ENCODE results near the gene SFTPB. TPM values are rescaled to one million over a fixed set of nuclear protein-coding genes. Genes with fewer than 3 reads are reported as not detected.

The SFTPB gene
- total RNA-seq, 1 donor from 2014 or later, result not detected

- no peak overlapping the region for H3K4me3 Mint-ChIP-seq (ENCODE audit: unreplicated experiment)
- no peaks in the 10 kb centered on the region for H3K4me1 Mint-ChIP-seq (ENCODE audit: low read depth, unreplicated experiment)
- no peak overlapping the region for H3K27ac Mint-ChIP-seq (ENCODE audit: unreplicated experiment)
- no peak for DNase-seq
- peaks cover 2% of the 10 kb centered on the region for H3K9me3 Mint-ChIP-seq (ENCODE audit: unreplicated experiment)
- H3K36me3 Mint-ChIP-seq (ENCODE audit: unreplicated experiment), result peaks cover 6% of the 10 kb centered on the region
- H3K27me3 Mint-ChIP-seq (ENCODE audit: unreplicated experiment), result peaks cover 2% of the 10 kb centered on the region
- TF ChIP-seq CTCF (IDR thresholded peaks at IDR 0.05; ENCODE audit: partially characterized antibody, unreplicated experiment), result no peak
These were observed 30.3 kb upstream of the SFTPB start for GRCh38 chr2:85698184-85698879.

GRCh38 chr2:85697716-85698115 is 29.7 kb upstream of the SFTPB start:
- Mint-ChIP-seq H3K4me3 (ENCODE audit: unreplicated experiment) (no peak overlapping the region), H3K36me3 (ENCODE audit: unreplicated experiment) (peaks cover 6% of the 10 kb centered on the region), H3K4me1 (ENCODE audit: low read depth, unreplicated experiment) (no peaks in the 10 kb centered on the region), H3K9me3 (ENCODE audit: unreplicated experiment) (peaks cover 2% of the 10 kb centered on the region), H3K27me3 (ENCODE audit: unreplicated experiment) (peaks cover 2% of the 10 kb centered on the region), H3K27ac (ENCODE audit: unreplicated experiment) (no peak overlapping the region)
- DNase-seq, result no peak
- no peak for TF ChIP-seq CTCF (IDR thresholded peaks at IDR 0.05; ENCODE audit: partially characterized antibody, unreplicated experiment)

GRCh38 chr2:85697096-85697495 is 29.1 kb upstream of the SFTPB start:
- H3K36me3 Mint-ChIP-seq (ENCODE audit: unreplicated experiment), result peaks cover 6% of the 10 kb centered on the region
- peaks cover 2% of the 10 kb centered on the region for H3K9me3 Mint-ChIP-seq (ENCODE audit: unreplicated experiment)
- H3K4me1 Mint-ChIP-seq (ENCODE audit: low read depth, unreplicated experiment), result no peaks in the 10 kb centered on the region
- TF ChIP-seq CTCF (IDR thresholded peaks at IDR 0.05; ENCODE audit: partially characterized antibody, unreplicated experiment), result no peak
- H3K27ac Mint-ChIP-seq (ENCODE audit: unreplicated experiment), result no peak overlapping the region
- no peak for DNase-seq
- no peak overlapping the region for H3K4me3 Mint-ChIP-seq (ENCODE audit: unreplicated experiment)
- peaks cover 4% of the 10 kb centered on the region for H3K27me3 Mint-ChIP-seq (ENCODE audit: unreplicated experiment)

GRCh38 chr2:85695691-85696668 is 28.0 kb upstream of the SFTPB start:
- peaks cover 2% of the 10 kb centered on the region for H3K9me3 Mint-ChIP-seq (ENCODE audit: unreplicated experiment)
- no peaks in the 10 kb centered on the region for H3K4me1 Mint-ChIP-seq (ENCODE audit: low read depth, unreplicated experiment)
- DNase-seq, result no peak
- H3K36me3 Mint-ChIP-seq (ENCODE audit: unreplicated experiment), result peaks cover 6% of the 10 kb centered on the region
- H3K4me3 Mint-ChIP-seq (ENCODE audit: unreplicated experiment), result no peak overlapping the region
- TF ChIP-seq CTCF (IDR thresholded peaks at IDR 0.05; ENCODE audit: partially characterized antibody, unreplicated experiment), result no peak
- peaks cover 4% of the 10 kb centered on the region for H3K27me3 Mint-ChIP-seq (ENCODE audit: unreplicated experiment)
- H3K27ac Mint-ChIP-seq (ENCODE audit: unreplicated experiment), result no peak overlapping the region

Data from glutamatergic neuron (in vitro differentiated cells).